Smooth muscle cell (in vitro differentiated cells): Measurements from ENCODE around the gene ROBO3. TPM values are rescaled to one million over a fixed set of nuclear protein-coding genes. Genes with fewer than 3 reads are reported as not detected.

Experiments
- DNase-seq: peaks from one replicate; lab custom pipeline; 2025; ENCODE audit not compliant: unreplicated experiment; lab: John Stamatoyannopoulos, UW
- H2AFZ ChIP-seq: fragments of 200-600 bp; sonication (generic); 2 replicates; pipeline ENCODE4 v1.6.0; 2016; ENCODE audit warnings: antibody characterized with exemption, low read depth, mild to moderate bottlenecking
- H3F3A ChIP-seq: fragments of 200-600 bp; sonication (generic); 2 replicates; pipeline ENCODE4 v1.6.0; 2017; ENCODE audit warnings: antibody characterized with exemption, low read depth
- H3K27ac ChIP-seq: fragments of 200-600 bp; sonication (generic); 2 replicates; pipeline ENCODE4 v1.5.1; 2016; ENCODE audit warnings: low read depth, mild to moderate bottlenecking
- H3K27me3 ChIP-seq: fragments of 200-600 bp; sonication (generic); 2 replicates; pipeline ENCODE4 v1.6.1; 2016; ENCODE audit warnings: low read depth, mild to moderate bottlenecking
- H3K36me3 ChIP-seq: fragments of 200-600 bp; sonication (generic); 2 replicates; pipeline ENCODE4 v1.5.1; 2016; ENCODE audit warnings: low read depth
- H3K4me1 ChIP-seq: fragments of 200-600 bp; sonication (generic); 2 replicates; pipeline ENCODE4 v1.5.1; 2016; ENCODE audit warnings: low read depth
- H3K4me2 ChIP-seq: fragments of 200-600 bp; sonication (generic); 2 replicates; pipeline ENCODE4 v1.6.0; 2016; ENCODE audit warnings: mild to moderate bottlenecking
- H3K4me3 ChIP-seq: fragments of 200-600 bp; sonication (generic); 2 replicates; pipeline ENCODE4 v1.5.1; 2016; ENCODE audit warnings: mild to moderate bottlenecking
- H3K79me2 ChIP-seq: fragments of 200-600 bp; sonication (generic); 2 replicates; pipeline ENCODE4 v1.6.0; 2016; ENCODE audit warnings: low read depth, mild to moderate bottlenecking
- H3K9ac ChIP-seq: fragments of 200-600 bp; sonication (generic); 2 replicates; pipeline ENCODE4 v1.6.0; 2016; ENCODE audit warnings: low read depth
- H3K9me3 ChIP-seq: fragments of 200-600 bp; sonication (generic); replicated peaks from 2 replicates; pipeline ENCODE4 v1.5.1; 2016; ENCODE audit warnings: low read depth
- H4K20me1 ChIP-seq: fragments of 200-600 bp; sonication (generic); 2 replicates; pipeline ENCODE4 v1.6.0; 2016; ENCODE audit warnings: low read depth
- WGBS: methylation state at CpG from one replicate; pipeline ENCODE4 v1.1.7; 2016; ENCODE audit warnings: low lambda C conversion rate; 5-methylcytosine and 5-hydroxymethylcytosine counted together
- polyA plus RNA-seq: library from polyadenylated mRNA; unstranded; fragments of >200 nt; fragmentation: Nextera tagmentation; extraction: Ambion mirVana; gene quantifications from 2 replicates; pipeline ENCODE4 v1.2.1, GENCODE V29; 2016
- total RNA-seq: library from RNA; depleted of rRNA; stranded (reverse); fragments of >200 nt; gene quantifications from 2 replicates; pipeline ENCODE4 v1.2.3, GENCODE V29; 2014
- TF ChIP-seq, protein P1 (sequence below): fragments of 200-600 bp; sonication (generic); IDR thresholded peaks from 2 replicates; pipeline ENCODE4 v1.5.1; 2017; ENCODE audit warnings: borderline replicate concordance, mild to moderate bottlenecking, antibody characterized with exemption; ENCODE audit not compliant: insufficient read depth, poor library complexity, severe bottlenecking

ROBO3 gene
- total and polyA plus RNA-seq, 2 experiments from 2014 or later: 8.9 to 12.8 TPM

GRCh38 chr11:124877910-124878758, 12.9 kb downstream of the ROBO3 start:
- no peak overlapping the region for H3K27ac ChIP-seq
- H3K9ac ChIP-seq: no peak overlapping the region
- H3K79me2 ChIP-seq: no peaks in the 10 kb centered on the region
- H3K9me3 ChIP-seq: no peaks in the 10 kb centered on the region
- no peak overlapping the region for H3K4me3 ChIP-seq
- TF ChIP-seq, protein P1, sequence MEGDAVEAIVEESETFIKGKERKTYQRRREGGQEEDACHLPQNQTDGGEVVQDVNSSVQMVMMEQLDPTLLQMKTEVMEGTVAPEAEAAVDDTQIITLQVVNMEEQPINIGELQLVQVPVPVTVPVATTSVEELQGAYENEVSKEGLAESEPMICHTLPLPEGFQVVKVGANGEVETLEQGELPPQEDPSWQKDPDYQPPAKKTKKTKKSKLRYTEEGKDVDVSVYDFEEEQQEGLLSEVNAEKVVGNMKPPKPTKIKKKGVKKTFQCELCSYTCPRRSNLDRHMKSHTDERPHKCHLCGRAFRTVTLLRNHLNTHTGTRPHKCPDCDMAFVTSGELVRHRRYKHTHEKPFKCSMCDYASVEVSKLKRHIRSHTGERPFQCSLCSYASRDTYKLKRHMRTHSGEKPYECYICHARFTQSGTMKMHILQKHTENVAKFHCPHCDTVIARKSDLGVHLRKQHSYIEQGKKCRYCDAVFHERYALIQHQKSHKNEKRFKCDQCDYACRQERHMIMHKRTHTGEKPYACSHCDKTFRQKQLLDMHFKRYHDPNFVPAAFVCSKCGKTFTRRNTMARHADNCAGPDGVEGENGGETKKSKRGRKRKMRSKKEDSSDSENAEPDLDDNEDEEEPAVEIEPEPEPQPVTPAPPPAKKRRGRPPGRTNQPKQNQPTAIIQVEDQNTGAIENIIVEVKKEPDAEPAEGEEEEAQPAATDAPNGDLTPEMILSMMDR: no peak
- H3F3A ChIP-seq: no peaks in the 10 kb centered on the region
- no peak overlapping the region for H3K4me2 ChIP-seq
- H3K36me3 ChIP-seq: no peaks in the 10 kb centered on the region
- no peak for DNase-seq
- H3K4me1 ChIP-seq: no peaks in the 10 kb centered on the region
- H2AFZ ChIP-seq: no peak overlapping the region
- peaks cover 29% of the 10 kb centered on the region for H3K27me3 ChIP-seq
- WGBS: 84% methylated on average over 17 of the region's 17 CpGs
- H4K20me1 ChIP-seq: no peaks in the 10 kb centered on the region

DNA sequence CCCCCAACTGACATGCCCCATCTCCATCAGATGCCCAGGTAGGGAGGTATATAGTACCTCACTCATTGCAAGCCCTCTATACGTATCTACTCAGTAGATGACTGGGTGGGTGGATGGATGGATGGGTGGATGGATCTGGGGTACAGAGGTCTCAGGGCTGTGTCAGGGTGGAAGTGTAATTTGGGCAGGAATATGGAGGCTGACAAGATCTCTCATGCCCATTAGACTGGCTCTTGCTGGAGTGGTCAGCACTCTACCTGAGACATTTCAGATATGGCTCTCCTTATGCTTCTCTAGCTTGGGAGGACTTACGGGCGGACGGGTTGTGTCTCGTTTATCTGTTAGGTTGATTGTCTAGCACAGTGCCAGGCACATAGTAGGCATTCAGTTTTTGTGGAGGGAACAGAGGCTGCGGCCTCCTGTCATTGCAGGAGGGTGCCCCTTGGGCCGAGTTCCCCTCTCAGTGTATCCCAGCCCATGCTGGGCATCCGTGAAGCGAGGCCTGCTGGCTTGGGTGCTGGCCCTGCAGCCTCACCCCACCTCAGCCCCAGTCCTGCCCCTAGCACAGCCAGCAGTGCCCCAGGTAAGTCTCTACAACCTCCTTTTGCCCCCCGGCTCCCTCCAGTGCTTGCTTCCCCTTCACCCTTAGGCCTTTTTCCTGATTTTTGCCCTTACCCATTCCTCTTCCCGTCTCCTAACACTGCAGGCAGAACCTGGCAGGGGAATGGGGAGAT, 13.7 kb downstream of the ROBO3 start:
- Histone ChIP-seq H3K79me2 (no peaks in the 10 kb centered on the region), H3F3A (no peaks in the 10 kb centered on the region), H3K9ac (no peak overlapping the region), H3K4me2 (no peak overlapping the region), H4K20me1 (no peaks in the 10 kb centered on the region), H3K9me3 (no peaks in the 10 kb centered on the region), H3K36me3 (no peaks in the 10 kb centered on the region), H3K27ac (no peak overlapping the region), H3K27me3 (peaks cover 21% of the 10 kb centered on the region), H3K4me1 (no peaks in the 10 kb centered on the region), H2AFZ (no peak overlapping the region), H3K4me3 (no peak overlapping the region)
- DNase-seq: no peak
- WGBS: 98% methylated on average over 11 of the region's 11 CpGs
- TF ChIP-seq, protein P1: no peak

DNA sequence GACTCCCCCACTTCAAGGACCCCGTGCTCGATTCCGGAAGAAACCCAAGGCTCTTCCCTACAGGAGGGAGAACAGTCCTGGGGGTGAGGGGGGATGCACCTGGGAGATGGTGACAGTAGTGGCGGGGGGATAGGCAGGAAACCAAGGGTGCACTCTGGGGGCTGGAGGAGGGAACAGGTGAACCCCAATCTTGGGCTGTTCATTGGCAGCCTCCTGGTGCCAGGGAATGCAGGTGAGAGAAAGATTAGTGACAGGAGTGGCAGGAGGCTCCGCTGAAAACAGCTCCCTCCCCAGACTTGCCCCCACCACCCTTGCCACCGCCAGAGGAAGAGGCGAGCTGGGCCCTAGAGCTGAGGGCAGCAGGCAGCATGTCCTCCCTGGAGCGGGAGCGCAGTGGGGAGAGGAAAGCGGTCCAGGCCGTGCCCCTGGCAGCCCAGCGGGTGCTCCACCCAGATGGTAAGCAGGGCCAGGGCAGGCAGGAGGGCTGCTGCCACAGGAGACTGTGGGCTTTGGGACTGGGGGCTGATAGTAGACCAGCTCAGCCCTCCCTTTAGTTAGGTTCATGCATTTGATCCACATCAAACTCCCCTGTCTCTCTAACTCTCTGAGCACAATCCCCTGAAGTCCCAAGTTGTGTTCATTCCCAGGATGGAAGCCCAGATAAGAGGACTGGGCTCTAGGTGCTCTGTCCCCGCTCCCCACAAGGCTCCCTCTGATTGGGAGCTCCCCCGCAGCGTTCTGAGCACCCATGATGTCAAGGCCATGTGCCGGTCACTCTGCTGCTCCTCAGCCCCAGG, 14.5 kb downstream of the ROBO3 start:
- H3K27ac ChIP-seq: no peak overlapping the region
- TF ChIP-seq, protein P1: no peak
- H2AFZ ChIP-seq: no peak overlapping the region
- WGBS: 96% methylated on average over 16 of the region's 16 CpGs
- peaks cover 13% of the 10 kb centered on the region for H3K27me3 ChIP-seq
- DNase-seq: no peak
- no peak overlapping the region for H3K4me2 ChIP-seq
- no peaks in the 10 kb centered on the region for H3K79me2 ChIP-seq
- H3F3A ChIP-seq: no peaks in the 10 kb centered on the region
- H3K4me1 ChIP-seq: no peaks in the 10 kb centered on the region
- H3K36me3 ChIP-seq: no peaks in the 10 kb centered on the region
- H3K4me3 ChIP-seq: no peak overlapping the region
- H3K9me3 ChIP-seq: no peaks in the 10 kb centered on the region
- no peaks in the 10 kb centered on the region for H4K20me1 ChIP-seq
- H3K9ac ChIP-seq: no peak overlapping the region
